Retinal pigment epithelial cell (primary cell): ENCODE results near the gene CHRNA1.
A peak's percentile ranks its signal among the peaks of the same experiment; 100 is the strongest.

Source experiments
- DNase-seq: peaks from one replicate; pipeline ENCODE4 v3.0.0-alpha.2; 2010; ENCODE audit warnings: low read depth
- H3K4me3 ChIP-seq: 2 replicates; pipeline ENCODE4 v1.5.1; 2011; ENCODE audit warnings: mild to moderate bottlenecking, low read length, control low read depth, moderate library complexity
- CTCF ChIP-seq: conservative IDR thresholded peaks from 2 replicates; pipeline ENCODE4 v1.5.1; 2011; ENCODE audit warnings: low read depth, low read length, control low read depth, inconsistent platforms

Gene CHRNA1

DNA sequence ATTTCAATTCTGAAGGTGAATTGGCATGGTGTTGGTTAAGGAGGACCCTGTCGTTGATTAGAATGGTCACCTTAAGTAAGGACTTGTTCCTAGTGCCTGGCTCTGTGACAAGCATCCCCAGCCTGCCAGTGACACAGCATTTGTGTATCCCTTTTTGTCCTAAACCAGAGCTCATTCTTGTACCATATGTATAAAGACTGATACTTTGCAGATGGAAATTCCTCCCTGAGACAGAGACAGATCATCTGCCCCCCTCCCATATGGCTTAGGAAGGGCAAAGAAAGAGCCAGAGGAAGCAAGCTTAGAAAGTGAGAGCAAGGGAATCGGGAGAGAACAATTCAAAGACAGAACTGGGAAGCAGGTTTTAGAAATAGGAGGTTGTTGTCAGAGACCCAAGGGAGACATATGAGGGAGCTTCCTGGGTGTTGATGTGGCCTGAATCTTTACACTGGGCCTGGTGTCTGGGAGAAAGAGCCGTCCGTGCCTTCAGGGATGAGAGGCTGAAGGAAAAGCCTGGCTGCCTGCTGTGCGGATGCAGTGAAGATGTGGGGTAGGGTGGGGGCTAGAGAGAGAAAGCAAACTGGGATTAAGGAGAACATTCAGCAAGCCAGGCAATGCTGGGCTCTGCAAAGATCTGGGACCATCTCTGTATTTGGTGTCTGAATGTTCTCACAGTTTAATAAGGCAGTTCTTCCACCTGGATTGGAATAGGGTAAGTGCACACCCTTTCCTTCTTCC, 13.2 kb upstream of the CHRNA1 start:
- no peak for TF ChIP-seq CTCF

DNA sequence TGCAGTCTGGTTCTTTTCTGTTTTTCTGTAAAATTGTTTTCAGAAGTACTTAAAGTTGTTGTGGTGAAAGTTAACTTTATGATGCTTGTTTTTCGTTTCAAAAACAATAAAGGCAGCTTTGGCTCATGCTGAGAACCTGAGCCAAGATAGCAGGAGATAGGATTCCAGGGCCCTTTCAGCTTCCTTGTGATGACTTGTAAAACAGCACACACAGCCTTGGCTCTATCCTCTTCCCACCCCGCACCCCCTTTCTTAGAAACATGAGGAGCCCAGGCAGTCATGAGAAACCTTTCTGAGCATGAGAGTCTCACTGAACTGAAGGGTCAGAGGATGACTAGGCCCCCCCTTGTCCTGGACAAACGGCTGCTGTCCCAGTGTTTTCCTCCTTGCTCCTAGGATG, 12.4 kb upstream of the CHRNA1 start:
- no peak for TF ChIP-seq CTCF

More for the DNA sequence above, 13.2 kb upstream of the CHRNA1 start:
- H3K4me3 ChIP-seq = no peak overlapping the region
- DNase-seq = no peak

DNA sequence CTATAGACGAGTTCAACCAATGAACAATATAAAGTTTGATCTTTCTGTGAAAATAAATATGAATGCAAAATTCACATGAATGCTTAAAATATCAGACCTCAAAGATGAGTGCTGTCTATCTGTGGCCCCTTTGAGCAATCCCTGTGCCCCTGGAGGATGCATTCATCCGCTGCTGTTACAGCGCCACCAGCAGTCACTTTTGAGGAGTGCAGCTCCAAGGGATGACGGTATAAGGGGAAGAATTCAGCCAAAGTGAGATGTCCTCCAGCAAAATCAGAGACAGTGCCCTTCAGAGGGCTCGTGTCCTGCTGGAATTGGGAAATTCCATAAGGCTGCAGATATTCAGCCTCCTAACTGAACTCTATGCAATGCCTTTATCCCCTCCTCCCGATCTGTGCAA, 12.0 kb upstream of the CHRNA1 start:
- TF ChIP-seq CTCF = peak; percentile 43
- DNase-seq = no peak
- H3K4me3 ChIP-seq = no peak overlapping the region

More for the DNA sequence above, 12.4 kb upstream of the CHRNA1 start:
- H3K4me3 ChIP-seq = no peak overlapping the region
- DNase-seq = no peak

GRCh38 chr2:174775571-174775980, 11.3 kb upstream of the CHRNA1 start:
- no peak for TF ChIP-seq CTCF
- H3K4me3 ChIP-seq = no peak overlapping the region
- DNase-seq = no peak

GRCh38 chr2:174774886-174775285, 10.6 kb upstream of the CHRNA1 start:
- DNase-seq = no peak
- H3K4me3 ChIP-seq = no peak overlapping the region
- no peak for TF ChIP-seq CTCF

GRCh38 chr2:174773215-174773614, 8.9 kb upstream of the CHRNA1 start:
- H3K4me3 ChIP-seq = no peak overlapping the region
- no peak for DNase-seq
- TF ChIP-seq CTCF = no peak

DNA sequence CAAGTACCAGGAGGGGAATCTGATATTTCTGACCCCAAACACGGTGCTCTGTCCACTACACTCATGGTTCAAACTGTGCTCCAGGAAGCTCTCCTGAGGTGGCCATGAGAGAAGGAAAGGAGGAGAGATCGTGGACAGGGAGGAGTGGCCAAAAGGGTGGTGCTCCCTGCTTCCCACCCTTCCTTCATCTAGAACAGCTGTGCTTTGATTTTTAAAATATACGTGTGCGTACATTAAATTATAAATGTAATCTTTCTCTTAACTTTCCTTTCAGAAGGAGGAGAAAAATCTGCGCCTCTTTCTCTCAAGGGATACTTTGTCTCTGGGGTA, 8.2 kb upstream of the CHRNA1 start:
- TF ChIP-seq CTCF = no peak
- no peak for DNase-seq
- no peak overlapping the region for H3K4me3 ChIP-seq
